Hepatocyte (in vitro differentiated cells): ENCODE measurements around the gene KL. TPM values are rescaled to one million over a fixed set of nuclear protein-coding genes. Genes with fewer than 3 reads are reported as not detected.

Source experiments
- DNase-seq: peaks from one replicate; pipeline ENCODE4 v3.0.0-alpha.2; 2016; ENCODE audit warnings: low spot score
- H2AFZ ChIP-seq: fragments of 200-600 bp; sonication (generic); 2 replicates; pipeline ENCODE4 v1.6.0; 2016; ENCODE audit warnings: antibody characterized with exemption, mild to moderate bottlenecking
- H3K27ac ChIP-seq: fragments of 200-600 bp; sonication (generic); 2 replicates; pipeline ENCODE4 v1.5.1; 2016; ENCODE audit warnings: mild to moderate bottlenecking
- H3K27me3 ChIP-seq: fragments of 200-600 bp; sonication (generic); 2 replicates; pipeline ENCODE4 v1.6.1; 2016
- H3K36me3 ChIP-seq: fragments of 200-600 bp; sonication (generic); replicated peaks from 2 replicates; pipeline ENCODE4 v1.5.1; 2016; ENCODE audit warnings: low read depth; ENCODE audit not compliant: insufficient read depth
- H3K4me1 ChIP-seq: fragments of 200-600 bp; sonication (generic); 2 replicates; pipeline ENCODE4 v1.5.1; 2016; ENCODE audit warnings: mild to moderate bottlenecking, moderate library complexity; ENCODE audit not compliant: insufficient read depth
- H3K4me2 ChIP-seq: fragments of 200-600 bp; sonication (generic); 2 replicates; pipeline ENCODE4 v1.6.0; 2016
- H3K4me3 ChIP-seq: fragments of 200-600 bp; sonication (generic); 2 replicates; pipeline ENCODE4 v1.5.1; 2016; ENCODE audit warnings: mild to moderate bottlenecking
- H3K79me2 ChIP-seq: fragments of 200-600 bp; sonication (generic); 2 replicates; pipeline ENCODE4 v1.6.0; 2017; ENCODE audit warnings: mild to moderate bottlenecking
- H3K9me2 ChIP-seq: fragments of 200-600 bp; sonication (generic); replicated peaks from 2 replicates; pipeline ENCODE4 v1.6.0; 2017; ENCODE audit warnings: mild to moderate bottlenecking; ENCODE audit not compliant: insufficient read depth
- H3K9me3 ChIP-seq: fragments of 200-600 bp; sonication (generic); 2 replicates; pipeline ENCODE4 v1.5.1; 2016; ENCODE audit warnings: low read depth, mild to moderate bottlenecking
- H4K20me1 ChIP-seq: fragments of 200-600 bp; sonication (generic); 2 replicates; pipeline ENCODE4 v1.6.0; 2016; ENCODE audit warnings: mild to moderate bottlenecking; ENCODE audit not compliant: insufficient read depth, poor library complexity, severe bottlenecking
- EZH2 ChIP-seq: fragments of 200-600 bp; sonication (generic); IDR thresholded peaks from 2 replicates; pipeline ENCODE4 v1.6.1; 2016; ENCODE audit warnings: antibody characterized with exemption, mild to moderate bottlenecking, borderline replicate concordance
- EZH2phosphoT487 ChIP-seq: fragments of 200-600 bp; sonication (generic); IDR thresholded peaks from one replicate; pipeline ENCODE4 v1.6.1; 2018; ENCODE audit warnings: antibody characterized with exemption, mild to moderate bottlenecking, low read depth, moderate library complexity; ENCODE audit not compliant: unreplicated experiment, severe bottlenecking
- WGBS: methylation state at CpG from one replicate; pipeline ENCODE4 v1.1.6; 2016; ENCODE audit warnings: low lambda C conversion rate; ENCODE audit errors: missing lambda C conversion rate; 5-methylcytosine and 5-hydroxymethylcytosine counted together
- polyA plus RNA-seq: library from polyadenylated mRNA; unstranded; fragments of >200 nt; fragmentation: Nextera tagmentation; extraction: Ambion mirVana; gene quantifications from 2 replicates; pipeline ENCODE4 v1.2.1, GENCODE V29; 2016
- total RNA-seq: library from RNA; depleted of rRNA; stranded (reverse); fragments of >200 nt; gene quantifications from 2 replicates; pipeline ENCODE4 v1.2.3, GENCODE V29; 2014
- TF ChIP-seq, protein P1 (sequence below): fragments of 200-600 bp; sonication (generic); IDR thresholded peaks from 2 replicates; pipeline ENCODE4 v1.5.1; 2016; ENCODE audit warnings: antibody characterized with exemption, mild to moderate bottlenecking; ENCODE audit not compliant: poor library complexity

Gene KL
- total and polyA plus RNA-seq, 2 experiments from 2014 or later: 1.4 to 1.7 TPM

DNA sequence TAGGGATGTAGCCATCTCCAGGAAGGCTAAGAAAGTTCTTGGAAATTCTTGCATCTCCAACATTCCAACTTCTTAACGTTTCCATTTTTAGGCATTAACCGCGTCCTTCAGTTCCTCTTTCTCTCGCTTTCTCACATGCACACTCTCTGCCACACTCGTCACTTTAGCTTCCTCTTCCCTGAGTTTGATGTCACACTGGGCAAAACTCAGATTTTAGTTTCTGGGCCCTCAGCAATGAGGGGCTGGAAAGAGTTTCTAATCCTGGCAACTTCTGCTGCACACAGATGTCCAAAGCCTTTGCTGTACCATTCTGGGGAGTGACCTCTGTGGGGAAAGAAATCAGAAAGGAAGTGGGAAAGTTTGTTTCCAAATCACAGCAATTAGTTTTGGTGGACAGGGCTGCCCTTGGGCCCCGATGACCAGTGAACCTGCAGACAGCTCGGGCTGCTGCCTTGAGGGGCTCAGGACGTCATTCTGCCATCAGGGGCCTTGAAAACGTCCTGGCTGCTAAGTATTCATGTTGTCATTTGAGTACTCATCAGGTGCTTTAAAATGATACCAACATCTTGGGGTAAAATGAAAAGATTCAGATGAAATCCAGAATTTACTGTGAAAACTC lies 89.3 kb downstream of the KL start:
- Histone ChIP-seq H3K4me1 (peaks cover 10% of the 10 kb centered on the region), H2AFZ (no peak overlapping the region), H3K27ac (no peak overlapping the region), H3K4me2 (no peak overlapping the region), H3K79me2 (no peaks in the 10 kb centered on the region), H4K20me1 (no peaks in the 10 kb centered on the region), H3K9me2 (no peaks in the 10 kb centered on the region), H3K9me3 (no peaks in the 10 kb centered on the region), H3K4me3 (no peak overlapping the region), H3K27me3 (no peaks in the 10 kb centered on the region), H3K36me3 (no peaks in the 10 kb centered on the region)
- WGBS: 87% methylated on average over 9 of the region's 9 CpGs
- DNase-seq: no peak
- TF ChIP-seq, protein P1, sequence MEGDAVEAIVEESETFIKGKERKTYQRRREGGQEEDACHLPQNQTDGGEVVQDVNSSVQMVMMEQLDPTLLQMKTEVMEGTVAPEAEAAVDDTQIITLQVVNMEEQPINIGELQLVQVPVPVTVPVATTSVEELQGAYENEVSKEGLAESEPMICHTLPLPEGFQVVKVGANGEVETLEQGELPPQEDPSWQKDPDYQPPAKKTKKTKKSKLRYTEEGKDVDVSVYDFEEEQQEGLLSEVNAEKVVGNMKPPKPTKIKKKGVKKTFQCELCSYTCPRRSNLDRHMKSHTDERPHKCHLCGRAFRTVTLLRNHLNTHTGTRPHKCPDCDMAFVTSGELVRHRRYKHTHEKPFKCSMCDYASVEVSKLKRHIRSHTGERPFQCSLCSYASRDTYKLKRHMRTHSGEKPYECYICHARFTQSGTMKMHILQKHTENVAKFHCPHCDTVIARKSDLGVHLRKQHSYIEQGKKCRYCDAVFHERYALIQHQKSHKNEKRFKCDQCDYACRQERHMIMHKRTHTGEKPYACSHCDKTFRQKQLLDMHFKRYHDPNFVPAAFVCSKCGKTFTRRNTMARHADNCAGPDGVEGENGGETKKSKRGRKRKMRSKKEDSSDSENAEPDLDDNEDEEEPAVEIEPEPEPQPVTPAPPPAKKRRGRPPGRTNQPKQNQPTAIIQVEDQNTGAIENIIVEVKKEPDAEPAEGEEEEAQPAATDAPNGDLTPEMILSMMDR: no peak
- TF ChIP-seq EZH2phosphoT487: no peak

DNA sequence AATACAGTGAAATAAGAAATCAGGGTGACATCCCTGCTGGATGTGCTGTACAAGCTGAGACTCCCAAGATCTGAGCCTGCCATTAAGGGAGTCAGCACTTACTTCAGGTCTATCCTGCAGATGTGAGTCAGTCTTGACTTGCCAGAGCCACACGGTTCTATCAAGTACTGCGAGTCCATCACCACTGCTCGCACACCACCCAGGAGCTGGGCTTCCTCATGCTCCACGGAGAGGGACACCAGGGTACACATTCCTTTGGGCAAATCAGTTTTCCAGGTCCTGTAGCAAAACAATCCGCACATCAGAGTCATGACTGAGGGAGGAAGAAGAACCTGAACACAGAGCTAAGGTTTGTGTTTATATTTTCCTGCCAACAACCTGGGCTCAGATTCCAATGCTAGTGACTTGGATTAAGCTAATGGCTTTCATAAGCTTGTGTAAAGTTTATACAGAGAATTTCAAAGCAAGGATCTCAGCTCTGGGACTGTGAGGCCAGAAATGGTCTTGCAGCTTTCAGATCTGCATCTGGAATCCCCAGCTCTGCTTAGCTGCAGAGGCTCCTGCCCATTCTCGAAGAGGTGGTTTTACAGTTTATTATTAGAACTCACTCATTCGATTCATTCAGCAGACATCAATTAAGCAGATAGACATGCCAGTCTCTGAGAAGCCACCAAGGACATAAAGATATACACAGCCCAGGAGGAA lies 90.6 kb downstream of the KL start:
- Histone ChIP-seq H3K79me2 (no peaks in the 10 kb centered on the region), H3K27me3 (no peaks in the 10 kb centered on the region), H2AFZ (no peak overlapping the region), H3K9me3 (no peaks in the 10 kb centered on the region), H3K9me2 (no peaks in the 10 kb centered on the region), H4K20me1 (no peaks in the 10 kb centered on the region), H3K4me1 (peaks cover 18% of the 10 kb centered on the region), H3K4me3 (no peak overlapping the region), H3K36me3 (no peaks in the 10 kb centered on the region), H3K4me2 (peak overlapping the region; percentile 18), H3K27ac (no peak overlapping the region)
- no peak for DNase-seq
- TF ChIP-seq EZH2: no peak
- no peak for TF ChIP-seq EZH2phosphoT487
- TF ChIP-seq, protein P1: no peak
- WGBS: 54% methylated on average over 7 of the region's 7 CpGs

DNA sequence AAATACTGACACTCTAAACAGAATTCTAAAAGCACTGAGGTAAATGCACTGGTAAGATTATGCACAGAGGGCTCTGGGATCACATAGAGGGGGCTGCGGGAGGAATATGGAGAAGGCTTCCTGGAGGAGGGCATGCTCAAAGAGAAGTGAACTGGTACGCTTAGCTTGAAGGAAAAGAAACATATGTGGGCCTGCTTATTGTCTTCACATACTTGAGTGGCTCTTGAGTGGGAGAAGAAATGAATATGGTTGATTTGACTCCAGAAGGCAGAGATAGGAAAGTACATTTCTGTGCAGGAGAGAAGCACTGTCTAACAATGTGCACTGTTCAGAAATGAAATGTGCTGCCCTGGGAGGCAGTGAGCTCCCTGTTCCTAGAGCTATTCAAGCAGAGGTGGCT lies 91.1 kb downstream of the KL start:
- TF ChIP-seq EZH2 (no peak), EZH2phosphoT487 (no peak)
- TF ChIP-seq, protein P1: no peak
- Histone ChIP-seq H2AFZ (no peak overlapping the region), H3K9me3 (no peaks in the 10 kb centered on the region), H3K9me2 (no peaks in the 10 kb centered on the region), H3K36me3 (no peaks in the 10 kb centered on the region), H3K4me2 (peak overlapping the region; percentile 18), H3K4me1 (peaks cover 23% of the 10 kb centered on the region), H3K79me2 (no peaks in the 10 kb centered on the region), H3K27ac (no peak overlapping the region), H4K20me1 (no peaks in the 10 kb centered on the region), H3K27me3 (no peaks in the 10 kb centered on the region), H3K4me3 (no peak overlapping the region)
- no peak for DNase-seq
- WGBS: 74% methylated on average over 2 of the region's 2 CpGs
